GM10847 (cell line): ENCODE data around the gene FCN3.

Experiments used
- POLR2A ChIP-seq: IDR thresholded peaks from 2 replicates; pipeline ENCODE4 v1.6.1; 2011; ENCODE audit not compliant: insufficient read length; ENCODE audit errors: extremely low read depth

The FCN3 gene

DNA sequence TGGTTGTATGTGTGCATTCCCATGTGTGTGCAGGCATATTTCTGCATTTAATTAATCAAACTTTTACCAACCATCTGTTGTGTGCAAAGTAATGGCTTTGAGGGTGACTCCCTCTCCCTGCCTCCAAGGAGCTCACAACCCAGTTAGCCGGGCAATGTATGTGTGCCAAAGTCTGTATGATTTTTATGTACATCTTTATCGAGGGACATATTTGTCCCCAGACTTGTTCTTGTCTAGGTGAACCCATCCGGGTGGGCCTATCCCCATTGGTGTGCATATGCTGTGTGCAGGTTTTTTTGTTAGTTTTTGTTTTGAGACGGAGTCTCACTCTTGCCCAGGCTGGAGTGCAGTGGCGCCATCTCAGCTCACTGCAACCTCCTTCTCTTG lies 31.0 kb downstream of the FCN3 start:
- no peak for TF ChIP-seq POLR2A

DNA sequence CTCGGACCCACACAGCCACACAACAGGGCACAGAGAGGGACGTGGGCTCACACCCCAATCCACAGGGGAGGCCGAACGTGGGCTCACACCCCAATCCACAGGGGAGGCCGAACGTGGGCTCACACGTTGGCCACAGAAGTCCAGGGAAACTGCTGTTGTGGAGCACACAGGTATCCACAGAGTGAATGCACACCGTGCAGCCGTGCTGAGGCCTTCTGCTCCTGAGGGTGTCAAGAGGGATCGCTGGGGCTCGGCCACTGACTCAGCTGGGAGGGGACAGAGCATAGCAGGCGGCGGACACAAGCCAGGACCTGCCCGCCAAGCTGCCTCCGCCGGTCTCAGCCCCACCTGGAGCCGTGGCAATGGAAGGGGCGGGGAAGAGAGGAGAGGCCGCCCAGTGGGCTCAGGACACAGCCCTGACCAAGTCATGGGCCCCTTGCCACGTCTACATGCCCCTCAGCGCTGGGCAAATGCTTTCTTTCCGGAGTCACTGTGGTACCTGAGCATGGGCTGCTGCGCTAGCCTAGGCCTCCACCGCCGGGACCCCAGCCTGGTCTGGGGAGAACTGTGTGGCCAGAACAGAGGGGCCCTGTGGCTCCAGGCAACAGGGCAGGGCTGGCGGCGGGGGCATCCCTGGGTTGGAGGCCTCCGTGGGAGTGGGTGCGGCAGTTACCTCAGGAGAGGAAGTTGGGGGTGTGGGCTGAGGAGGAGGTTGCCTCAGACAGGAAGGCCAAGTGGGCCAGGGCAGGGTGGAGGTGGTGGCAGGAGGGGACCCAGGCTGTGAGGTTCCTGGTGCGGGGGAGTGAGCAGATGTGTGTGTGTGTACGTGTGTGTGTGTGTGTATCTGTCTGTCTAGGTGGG lies 31.6 kb downstream of the FCN3 start:
- no peak for TF ChIP-seq POLR2A

DNA sequence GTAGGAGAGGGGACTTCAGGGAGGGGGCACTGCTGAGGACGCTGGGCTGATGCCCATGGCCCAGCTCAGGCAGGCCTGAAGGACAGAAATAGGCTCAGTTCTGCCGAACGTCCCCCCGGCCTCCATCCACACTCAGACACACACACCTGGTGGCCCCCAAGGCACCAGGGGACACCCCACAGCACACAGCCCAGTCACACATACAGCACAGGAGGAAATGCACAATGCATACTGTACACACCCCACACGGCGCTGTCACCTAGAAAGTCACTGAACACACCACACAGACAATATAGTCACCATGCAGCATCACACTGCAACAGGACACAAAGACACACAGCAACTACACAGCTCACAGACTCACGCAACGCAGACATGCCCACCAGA lies 32.2 kb downstream of the FCN3 start:
- TF ChIP-seq POLR2A = no peak

DNA sequence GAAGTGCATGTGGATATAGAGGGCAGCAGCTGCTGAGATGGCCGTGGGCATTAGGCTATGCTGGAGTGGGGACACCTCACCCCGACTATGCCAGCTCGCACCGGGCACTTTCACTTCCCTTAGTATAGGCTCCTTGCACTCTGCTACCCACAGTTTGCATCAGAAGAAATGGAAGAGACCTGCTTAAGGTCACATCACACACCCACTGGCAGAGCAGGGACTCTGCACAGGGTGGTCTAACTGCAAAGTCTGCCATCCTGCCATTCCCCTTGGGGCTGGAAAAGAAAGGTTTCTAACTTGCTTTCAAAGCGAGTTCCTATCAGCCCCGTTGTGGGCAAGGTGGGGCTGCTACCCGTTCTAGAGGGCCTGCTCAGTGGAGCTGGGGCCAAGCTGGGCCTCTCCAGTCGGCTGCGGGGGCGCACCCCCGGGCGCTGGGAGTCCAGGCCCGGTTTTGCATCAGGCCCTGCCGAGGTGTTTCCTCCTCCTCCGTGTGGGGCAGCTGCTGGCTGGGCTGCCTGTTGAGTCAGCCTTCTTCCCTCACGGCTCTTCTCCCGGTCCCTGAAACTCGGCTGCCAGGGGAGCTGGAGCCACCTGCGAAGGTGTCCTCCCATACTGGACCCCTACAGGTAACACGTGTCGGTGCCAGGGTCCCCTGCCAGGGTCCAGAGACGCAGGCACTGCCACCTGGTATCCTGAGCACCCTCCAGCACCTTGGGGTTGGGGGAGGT lies 32.9 kb downstream of the FCN3 start, which contains the start of gene SYTL1:
TSS of gene SYTL1 (plus strand) at position 498 of the 728 bp plus-strand sequence. CDS start 3,313 bp downstream, outside the sequence.
- peak; percentile 56 for TF ChIP-seq POLR2A

DNA sequence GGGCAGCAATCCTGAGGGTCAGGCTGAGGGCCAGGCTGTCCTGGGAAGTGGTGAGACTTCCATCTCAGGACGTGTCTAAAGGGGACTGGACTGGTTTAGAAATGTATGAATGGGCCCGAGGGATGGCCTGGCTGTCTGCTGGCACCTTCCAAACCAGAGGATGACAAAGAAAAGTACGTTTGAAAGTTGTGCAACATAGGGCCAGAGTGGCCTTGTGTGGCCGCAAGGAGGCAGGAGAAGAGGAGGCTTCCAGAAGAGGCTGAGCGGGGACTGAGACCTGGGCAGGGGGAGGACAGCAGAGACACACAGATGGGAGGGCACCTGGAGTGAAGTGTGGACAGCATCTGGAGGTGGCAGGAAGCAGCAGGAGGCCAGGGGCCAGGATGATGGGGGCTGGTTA lies 35.4 kb downstream of the FCN3 start:
- TF ChIP-seq POLR2A = no peak

DNA sequence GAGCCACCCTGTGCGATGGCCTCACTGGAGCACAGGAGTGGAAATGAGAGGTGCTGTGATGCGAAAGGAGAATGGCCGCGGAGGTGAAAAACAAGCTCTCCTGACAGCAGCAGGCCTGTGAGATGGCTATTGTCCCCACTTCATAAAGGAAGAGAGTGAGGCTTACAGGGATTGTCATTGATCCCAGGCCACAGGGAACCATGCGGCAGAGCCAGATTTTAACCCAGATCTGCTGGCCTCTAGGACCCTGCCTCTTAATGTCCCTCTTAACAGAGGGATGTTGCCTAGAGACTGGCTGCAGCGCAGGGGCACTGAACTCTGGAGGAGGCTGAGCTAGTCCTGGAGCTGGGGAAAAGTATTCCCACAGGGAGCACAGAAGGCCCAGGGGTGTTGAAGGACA lies 35.9 kb downstream of the FCN3 start:
- no peak for TF ChIP-seq POLR2A

DNA sequence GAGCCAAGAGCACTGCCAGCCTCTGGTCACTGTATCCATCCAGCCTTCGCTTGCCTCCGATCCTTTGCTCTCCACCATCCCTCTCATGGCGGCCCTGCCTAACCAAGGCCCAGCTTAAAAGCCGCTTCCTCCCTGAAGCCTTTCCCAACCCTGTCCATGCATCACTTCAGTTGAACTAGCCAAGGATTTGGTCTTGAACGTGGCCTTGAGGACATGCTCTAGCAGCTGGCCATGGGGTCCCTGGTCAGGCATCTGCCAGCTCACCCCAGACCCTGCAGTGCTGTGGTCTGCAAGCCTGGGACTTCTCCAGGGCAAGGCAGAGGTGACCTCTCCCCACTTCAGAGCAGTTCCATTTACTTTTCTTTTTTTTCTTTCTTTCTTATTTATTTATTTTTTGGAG lies 37.9 kb downstream of the FCN3 start:
- TF ChIP-seq POLR2A = no peak

DNA sequence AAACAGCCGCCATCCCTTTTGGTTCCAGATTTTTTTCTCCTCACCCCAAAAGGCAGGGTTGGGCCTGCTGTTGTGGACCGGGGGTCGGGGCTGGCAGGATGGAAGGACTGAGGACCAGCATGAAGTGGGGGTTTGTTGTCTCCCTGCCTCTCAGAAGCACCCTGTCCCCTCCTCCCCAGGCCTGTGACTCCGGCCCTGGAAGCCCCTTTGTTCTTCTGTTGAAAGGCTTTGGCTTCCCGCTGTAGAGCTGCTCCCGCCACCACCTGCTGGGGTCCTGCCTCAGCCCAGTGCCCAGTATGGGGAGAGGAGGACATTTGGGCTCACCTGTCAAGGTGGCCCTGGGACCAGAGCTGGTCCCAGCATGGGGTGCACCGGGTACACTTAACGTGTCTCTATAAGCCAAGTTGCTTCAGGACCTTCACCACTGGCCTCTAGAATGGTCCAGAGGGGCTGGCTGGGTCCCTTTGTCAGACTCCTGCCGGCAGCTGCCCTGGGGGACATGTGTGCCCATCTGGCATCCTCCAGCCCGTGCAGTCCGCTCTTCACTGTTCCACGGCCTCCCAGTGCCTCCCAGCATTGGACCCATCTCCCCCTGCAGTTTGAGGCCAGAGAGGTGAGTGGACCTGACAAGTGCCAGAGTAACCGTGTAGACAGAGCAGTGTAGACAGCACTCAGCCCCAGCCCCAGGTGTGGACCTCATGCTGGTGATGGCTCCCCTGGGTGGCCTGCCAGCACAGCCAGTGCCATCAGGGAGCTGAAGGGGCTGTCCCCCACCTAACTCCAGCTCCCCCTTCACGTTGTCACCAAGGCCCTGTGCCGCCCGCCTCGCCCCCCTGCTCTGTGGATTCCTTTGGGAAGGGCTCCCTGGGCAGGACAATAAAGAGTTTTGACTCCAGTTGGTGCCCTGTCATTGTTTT lies 38.9 kb downstream of the FCN3 start:
- no peak for TF ChIP-seq POLR2A

DNA sequence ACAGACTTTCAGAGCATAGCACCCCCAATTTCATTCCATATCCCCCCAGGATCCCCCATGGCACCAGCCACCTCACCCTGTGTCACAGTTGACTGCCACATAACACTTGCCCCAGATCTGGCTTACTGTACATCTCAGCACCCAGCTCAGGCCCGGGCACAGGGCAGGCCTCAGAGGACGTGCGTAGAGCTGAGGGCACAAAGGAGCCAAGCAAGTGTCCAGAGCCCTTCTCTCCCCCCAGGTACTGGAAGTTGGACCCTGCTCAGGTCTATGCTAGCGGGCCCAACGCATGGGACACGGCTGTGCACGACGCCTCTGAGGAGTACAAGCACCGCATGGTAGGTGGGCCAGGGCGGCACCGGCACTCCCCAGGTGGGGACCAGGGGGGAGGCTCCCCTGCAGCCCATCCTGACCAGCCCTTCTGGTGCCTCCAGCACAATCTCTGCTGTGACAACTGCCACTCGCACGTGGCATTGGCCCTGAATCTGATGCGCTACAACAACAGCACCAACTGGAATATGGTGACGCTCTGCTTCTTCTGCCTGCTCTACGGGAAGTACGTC lies 40.8 kb downstream of the FCN3 start:
- TF ChIP-seq POLR2A = no peak

DNA sequence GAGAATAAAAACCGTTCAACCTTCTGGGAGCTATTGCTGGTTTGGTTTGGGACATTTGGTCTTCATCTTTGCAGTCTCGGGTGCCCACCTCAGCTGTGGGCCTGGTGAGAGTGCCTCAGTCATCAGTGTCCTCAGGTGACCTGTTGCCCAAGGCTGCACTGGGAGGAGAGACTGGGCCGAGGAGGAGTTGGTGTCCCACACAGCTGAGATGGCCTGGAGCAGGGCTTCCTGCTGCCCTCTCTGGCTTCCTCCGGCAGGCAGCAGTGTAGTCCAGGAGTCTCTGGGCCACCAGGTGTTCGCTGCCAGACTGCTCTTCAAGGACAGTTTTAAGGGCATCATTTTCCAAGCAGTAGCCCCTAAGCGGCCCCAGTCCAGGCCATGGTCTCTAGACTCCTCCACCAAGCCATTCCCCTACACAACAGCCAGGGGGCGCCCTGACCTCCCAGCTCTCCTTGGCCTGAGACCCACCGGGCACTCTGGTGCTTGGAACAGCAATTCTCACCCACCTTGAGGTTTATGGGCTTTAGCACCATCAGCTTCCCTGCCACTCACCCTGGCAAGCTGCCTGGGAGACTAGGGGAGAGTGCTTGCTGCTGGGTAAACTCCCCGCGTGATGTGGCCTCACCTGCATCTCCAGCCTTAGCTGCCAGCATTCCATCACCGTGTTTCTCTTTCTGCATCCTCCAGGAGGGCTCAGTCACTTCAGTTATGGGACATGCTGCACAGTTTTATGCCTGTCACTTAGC lies 41.9 kb downstream of the FCN3 start:
- TF ChIP-seq POLR2A = no peak

DNA sequence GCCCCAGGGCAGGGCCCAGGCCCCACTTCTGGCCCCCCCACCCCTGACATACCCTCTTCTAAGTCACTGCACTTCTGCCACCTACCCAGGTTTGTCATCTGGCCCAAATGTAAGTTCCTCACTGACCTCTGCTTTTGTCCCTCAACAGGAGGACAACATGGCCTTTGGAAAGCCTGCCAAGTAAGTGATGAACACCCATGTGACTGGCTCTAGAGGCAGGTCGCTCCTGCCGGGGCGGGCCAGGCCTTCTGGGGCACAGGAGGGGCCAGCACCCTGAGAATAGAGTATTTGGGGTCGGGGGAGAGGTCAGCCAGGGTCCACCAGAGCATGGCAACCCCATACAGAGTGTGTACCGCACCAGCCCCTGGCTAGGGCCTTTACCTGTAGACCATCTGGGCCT lies 42.7 kb downstream of the FCN3 start:
- TF ChIP-seq POLR2A = no peak

DNA sequence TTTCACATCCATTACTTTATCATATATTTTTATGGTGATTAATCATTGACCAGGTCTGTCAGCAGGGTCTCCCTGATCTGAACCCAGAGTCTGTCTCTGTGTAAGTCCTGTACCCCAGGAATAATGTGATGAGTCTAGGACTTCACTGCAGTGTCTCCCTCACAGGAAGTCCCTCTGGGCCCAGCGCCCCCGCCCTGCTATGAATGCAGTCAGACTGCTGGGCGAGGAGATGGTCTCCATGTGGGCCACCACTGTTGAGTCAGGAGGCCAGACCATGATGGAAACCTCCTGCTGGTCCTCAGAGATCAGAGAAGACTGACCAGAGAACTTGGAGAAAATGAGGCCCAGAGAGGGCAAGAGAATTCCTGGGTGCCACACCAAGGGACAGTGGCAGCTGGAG lies 43.2 kb downstream of the FCN3 start:
- TF ChIP-seq POLR2A = no peak

DNA sequence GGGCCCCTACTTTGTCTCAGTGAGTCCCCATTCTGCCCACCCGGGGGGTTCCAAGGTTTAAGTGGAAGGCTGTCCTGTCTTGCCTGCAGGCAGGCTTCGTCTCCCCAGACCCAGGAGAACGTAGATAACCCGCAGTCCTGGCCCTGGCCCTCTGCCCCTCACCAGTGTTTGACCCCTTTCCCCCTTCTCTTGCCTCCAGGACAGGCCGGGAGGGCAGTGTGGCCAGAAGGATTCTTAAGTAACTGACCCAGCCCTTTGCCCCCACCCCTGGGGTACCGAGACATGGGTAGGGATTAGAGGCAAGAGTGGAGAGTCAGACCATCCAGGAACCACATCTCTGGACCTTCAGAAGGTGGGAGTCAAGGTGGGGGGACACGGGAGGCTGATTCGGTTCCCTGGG lies 43.8 kb downstream of the FCN3 start:
- TF ChIP-seq POLR2A = no peak

DNA sequence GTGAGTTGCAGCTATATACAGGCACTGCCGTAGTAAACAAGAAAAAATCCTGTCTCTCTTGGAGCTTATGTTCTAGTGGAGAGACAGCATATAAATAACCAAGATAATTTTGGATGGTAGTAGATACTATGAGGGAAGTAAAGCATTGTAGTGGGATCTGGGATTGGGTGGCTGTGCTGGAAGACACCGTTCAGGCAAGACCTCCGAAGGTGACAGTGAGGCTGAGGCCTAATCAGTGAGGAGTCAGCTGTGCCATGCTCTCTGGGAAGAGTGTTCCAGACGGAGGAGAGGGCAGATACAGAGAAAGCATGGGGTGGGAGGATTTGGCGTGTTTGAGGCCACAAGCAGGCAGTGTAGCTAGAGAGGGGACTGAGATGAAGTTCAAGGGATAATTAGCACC lies 46.7 kb downstream of the FCN3 start:
- TF ChIP-seq POLR2A = no peak
